MM.1S (cell line): ENCODE results near the gene DHRS12.

Experiments
- EZH2 ChIP-seq: fragments of 300-600 bp; sonication (generic); optimal IDR thresholded peaks from 2 replicates; pipeline ENCODE3; 2017; ENCODE audit warnings: low read depth, mild to moderate bottlenecking, antibody characterized with exemption, low read length, mixed read lengths
- TF ChIP-seq, protein P1 (sequence below): fragments of 300-600 bp; sonication (generic); IDR thresholded peaks from 2 replicates; pipeline ENCODE4 v1.5.1; 2016; ENCODE audit warnings: antibody characterized with exemption, low read length, mixed read lengths

DNA sequence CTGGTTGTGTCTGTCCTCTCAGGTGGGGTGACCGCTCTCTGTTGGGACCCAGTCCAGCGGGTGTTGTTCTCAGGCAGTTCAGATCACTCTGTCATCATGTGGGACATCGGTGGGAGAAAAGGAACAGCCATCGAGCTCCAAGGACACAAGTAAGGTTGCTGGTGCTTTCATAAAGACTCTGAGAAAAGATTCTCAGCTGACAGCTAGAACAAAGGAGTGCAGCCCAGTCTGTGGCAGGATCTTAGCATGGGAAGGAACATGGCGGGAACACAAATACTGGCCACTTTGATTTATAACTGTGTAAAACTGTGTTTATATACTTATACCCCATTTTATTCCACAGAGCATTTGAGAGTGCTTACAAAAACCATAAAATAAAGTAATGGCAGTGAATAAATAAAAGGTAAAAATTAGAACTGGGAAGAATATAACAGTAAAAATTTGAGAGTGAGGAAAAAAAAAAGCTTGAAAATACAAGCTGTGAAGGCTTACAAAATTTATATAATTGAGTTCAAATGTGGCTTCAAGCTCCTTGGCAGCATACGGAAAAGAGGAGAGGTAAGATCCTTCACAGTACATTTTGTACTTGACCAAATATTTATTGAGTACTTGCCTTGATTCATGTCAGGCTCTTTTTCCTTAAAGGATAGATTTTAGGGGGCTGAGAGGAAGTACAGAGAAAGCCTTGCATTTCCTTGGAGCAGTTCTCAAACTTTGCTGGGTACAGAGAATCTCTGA lies 64.8 kb downstream of the DHRS12 start:
- TF ChIP-seq, protein P1, sequence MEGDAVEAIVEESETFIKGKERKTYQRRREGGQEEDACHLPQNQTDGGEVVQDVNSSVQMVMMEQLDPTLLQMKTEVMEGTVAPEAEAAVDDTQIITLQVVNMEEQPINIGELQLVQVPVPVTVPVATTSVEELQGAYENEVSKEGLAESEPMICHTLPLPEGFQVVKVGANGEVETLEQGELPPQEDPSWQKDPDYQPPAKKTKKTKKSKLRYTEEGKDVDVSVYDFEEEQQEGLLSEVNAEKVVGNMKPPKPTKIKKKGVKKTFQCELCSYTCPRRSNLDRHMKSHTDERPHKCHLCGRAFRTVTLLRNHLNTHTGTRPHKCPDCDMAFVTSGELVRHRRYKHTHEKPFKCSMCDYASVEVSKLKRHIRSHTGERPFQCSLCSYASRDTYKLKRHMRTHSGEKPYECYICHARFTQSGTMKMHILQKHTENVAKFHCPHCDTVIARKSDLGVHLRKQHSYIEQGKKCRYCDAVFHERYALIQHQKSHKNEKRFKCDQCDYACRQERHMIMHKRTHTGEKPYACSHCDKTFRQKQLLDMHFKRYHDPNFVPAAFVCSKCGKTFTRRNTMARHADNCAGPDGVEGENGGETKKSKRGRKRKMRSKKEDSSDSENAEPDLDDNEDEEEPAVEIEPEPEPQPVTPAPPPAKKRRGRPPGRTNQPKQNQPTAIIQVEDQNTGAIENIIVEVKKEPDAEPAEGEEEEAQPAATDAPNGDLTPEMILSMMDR = no peak
- TF ChIP-seq EZH2 = no peak
